SK-N-SH (cell line): Measurements from ENCODE around the gene EEFSEC. TPM values are rescaled to one million over a fixed set of nuclear protein-coding genes. Genes with fewer than 3 reads are reported as not detected.

ENCODE experiments used
- EZH2phosphoT487 ChIP-seq: fragments of 200-600 bp; sonication (generic); IDR thresholded peaks from 2 replicates; pipeline ENCODE4 v1.6.1; 2017; ENCODE audit warnings: low read depth, mixed run types, mild to moderate bottlenecking, antibody characterized with exemption, moderate library complexity, borderline replicate concordance
- JUND ChIP-seq: IDR thresholded peaks from 2 replicates; pipeline ENCODE4 v1.4.0; 2012
- POLR2AphosphoS5 ChIP-seq: IDR thresholded peaks from 2 replicates; pipeline ENCODE4 v1.6.1; 2012; ENCODE audit warnings: low read depth, low read length
- TCF12 ChIP-seq: IDR thresholded peaks from 2 replicates; pipeline ENCODE4 v1.4.0; 2012
- polyA plus RNA-seq, 3 experiments: library from polyadenylated mRNA; depleted of rRNA; stranded (reverse); fragments of >200 nt; gene quantifications; 2 replicates each; pipeline ENCODE4 v1.2.3, GENCODE V29; 2012
- TF ChIP-seq, protein P1 (sequence below): fragments of 150-350 bp; IDR thresholded peaks from 2 replicates; pipeline ENCODE4 v1.6.1; 2017; ENCODE audit warnings: antibody characterized with exemption, low read length, low read depth, borderline replicate concordance
- TF ChIP-seq, protein P2 (sequence below): IDR thresholded peaks from 2 replicates; pipeline ENCODE4 v1.4.0; 2012; ENCODE audit warnings: low read depth, borderline replicate concordance
- TF ChIP-seq, protein P3 (sequence below): fragments of 200-600 bp; sonication (generic); IDR thresholded peaks from 2 replicates; pipeline ENCODE4 v1.6.1; 2017; ENCODE audit warnings: antibody characterized with exemption, mild to moderate bottlenecking, moderate library complexity
- TF ChIP-seq, protein P4 (sequence below): IDR thresholded peaks from 2 replicates; pipeline ENCODE4 v1.4.0; 2012; ENCODE audit warnings: low read depth
- TF ChIP-seq, protein P5 (sequence below): IDR thresholded peaks from 2 replicates; pipeline ENCODE4 v1.6.1; 2012; ENCODE audit warnings: mild to moderate bottlenecking, low read depth, low read length, moderate library complexity

EEFSEC gene
- polyA plus RNA-seq, 1 of the 3 experiments (the other 2 are of a cell fraction), result 12.4 TPM

DNA sequence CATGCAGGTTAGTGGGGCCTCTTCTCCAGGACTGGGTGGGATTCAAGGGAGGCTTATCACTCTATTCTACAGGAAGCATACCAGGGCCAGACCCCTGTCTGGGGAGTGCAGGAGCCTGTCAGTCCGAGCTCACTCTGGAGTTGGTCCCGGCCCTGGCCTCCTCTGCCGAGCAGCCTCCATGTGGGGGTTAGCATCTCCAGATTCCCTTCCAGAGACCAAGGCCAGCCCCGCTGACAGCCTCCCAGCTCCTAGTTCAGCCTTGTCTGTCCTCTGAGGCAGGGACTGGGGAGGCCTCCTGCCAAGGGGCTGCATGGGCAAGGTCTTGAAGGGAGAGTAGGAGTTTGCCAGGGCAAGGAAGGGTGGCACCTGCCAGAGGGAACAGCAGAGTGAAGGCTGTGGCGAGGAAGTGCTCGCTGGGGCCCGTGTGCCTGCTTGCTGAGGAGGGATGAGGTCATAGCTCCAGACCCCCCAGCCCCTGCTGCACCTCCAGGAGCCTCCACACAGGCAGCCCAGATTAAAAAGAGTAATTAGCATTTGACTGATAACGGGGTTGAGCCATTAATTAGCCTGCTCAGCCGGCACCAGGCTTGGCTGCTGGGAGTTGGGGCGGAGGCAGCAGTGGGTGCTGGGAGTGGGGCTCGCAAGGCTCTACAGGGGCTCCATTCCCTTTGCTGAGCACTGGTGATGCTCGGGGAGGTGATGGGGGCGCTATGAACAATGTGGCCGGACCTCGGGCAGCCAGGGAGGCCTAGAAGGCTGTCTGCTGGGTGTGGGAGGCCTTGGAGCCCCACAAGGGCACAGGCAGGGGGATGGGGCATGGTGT lies 259.1 kb downstream of the EEFSEC start (continued):
- TF ChIP-seq, protein P1, sequence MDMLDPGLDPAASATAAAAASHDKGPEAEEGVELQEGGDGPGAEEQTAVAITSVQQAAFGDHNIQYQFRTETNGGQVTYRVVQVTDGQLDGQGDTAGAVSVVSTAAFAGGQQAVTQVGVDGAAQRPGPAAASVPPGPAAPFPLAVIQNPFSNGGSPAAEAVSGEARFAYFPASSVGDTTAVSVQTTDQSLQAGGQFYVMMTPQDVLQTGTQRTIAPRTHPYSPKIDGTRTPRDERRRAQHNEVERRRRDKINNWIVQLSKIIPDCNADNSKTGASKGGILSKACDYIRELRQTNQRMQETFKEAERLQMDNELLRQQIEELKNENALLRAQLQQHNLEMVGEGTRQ, result no peak
- TF ChIP-seq JUND (no peak), EZH2phosphoT487 (no peak), POLR2AphosphoS5 (no peak), TCF12 (peak; percentile 13; the same call in 1 of the 2 replicates)
- TF ChIP-seq, protein P2, sequence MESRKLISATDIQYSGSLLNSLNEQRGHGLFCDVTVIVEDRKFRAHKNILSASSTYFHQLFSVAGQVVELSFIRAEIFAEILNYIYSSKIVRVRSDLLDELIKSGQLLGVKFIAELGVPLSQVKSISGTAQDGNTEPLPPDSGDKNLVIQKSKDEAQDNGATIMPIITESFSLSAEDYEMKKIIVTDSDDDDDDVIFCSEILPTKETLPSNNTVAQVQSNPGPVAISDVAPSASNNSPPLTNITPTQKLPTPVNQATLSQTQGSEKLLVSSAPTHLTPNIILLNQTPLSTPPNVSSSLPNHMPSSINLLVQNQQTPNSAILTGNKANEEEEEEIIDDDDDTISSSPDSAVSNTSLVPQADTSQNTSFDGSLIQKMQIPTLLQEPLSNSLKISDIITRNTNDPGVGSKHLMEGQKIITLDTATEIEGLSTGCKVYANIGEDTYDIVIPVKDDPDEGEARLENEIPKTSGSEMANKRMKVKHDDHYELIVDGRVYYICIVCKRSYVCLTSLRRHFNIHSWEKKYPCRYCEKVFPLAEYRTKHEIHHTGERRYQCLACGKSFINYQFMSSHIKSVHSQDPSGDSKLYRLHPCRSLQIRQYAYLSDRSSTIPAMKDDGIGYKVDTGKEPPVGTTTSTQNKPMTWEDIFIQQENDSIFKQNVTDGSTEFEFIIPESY, result no peak
- TF ChIP-seq, protein P3, sequence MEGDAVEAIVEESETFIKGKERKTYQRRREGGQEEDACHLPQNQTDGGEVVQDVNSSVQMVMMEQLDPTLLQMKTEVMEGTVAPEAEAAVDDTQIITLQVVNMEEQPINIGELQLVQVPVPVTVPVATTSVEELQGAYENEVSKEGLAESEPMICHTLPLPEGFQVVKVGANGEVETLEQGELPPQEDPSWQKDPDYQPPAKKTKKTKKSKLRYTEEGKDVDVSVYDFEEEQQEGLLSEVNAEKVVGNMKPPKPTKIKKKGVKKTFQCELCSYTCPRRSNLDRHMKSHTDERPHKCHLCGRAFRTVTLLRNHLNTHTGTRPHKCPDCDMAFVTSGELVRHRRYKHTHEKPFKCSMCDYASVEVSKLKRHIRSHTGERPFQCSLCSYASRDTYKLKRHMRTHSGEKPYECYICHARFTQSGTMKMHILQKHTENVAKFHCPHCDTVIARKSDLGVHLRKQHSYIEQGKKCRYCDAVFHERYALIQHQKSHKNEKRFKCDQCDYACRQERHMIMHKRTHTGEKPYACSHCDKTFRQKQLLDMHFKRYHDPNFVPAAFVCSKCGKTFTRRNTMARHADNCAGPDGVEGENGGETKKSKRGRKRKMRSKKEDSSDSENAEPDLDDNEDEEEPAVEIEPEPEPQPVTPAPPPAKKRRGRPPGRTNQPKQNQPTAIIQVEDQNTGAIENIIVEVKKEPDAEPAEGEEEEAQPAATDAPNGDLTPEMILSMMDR, result no peak
- TF ChIP-seq, protein P4, sequence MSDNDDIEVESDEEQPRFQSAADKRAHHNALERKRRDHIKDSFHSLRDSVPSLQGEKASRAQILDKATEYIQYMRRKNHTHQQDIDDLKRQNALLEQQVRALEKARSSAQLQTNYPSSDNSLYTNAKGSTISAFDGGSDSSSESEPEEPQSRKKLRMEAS, result no peak
- TF ChIP-seq, protein P5, sequence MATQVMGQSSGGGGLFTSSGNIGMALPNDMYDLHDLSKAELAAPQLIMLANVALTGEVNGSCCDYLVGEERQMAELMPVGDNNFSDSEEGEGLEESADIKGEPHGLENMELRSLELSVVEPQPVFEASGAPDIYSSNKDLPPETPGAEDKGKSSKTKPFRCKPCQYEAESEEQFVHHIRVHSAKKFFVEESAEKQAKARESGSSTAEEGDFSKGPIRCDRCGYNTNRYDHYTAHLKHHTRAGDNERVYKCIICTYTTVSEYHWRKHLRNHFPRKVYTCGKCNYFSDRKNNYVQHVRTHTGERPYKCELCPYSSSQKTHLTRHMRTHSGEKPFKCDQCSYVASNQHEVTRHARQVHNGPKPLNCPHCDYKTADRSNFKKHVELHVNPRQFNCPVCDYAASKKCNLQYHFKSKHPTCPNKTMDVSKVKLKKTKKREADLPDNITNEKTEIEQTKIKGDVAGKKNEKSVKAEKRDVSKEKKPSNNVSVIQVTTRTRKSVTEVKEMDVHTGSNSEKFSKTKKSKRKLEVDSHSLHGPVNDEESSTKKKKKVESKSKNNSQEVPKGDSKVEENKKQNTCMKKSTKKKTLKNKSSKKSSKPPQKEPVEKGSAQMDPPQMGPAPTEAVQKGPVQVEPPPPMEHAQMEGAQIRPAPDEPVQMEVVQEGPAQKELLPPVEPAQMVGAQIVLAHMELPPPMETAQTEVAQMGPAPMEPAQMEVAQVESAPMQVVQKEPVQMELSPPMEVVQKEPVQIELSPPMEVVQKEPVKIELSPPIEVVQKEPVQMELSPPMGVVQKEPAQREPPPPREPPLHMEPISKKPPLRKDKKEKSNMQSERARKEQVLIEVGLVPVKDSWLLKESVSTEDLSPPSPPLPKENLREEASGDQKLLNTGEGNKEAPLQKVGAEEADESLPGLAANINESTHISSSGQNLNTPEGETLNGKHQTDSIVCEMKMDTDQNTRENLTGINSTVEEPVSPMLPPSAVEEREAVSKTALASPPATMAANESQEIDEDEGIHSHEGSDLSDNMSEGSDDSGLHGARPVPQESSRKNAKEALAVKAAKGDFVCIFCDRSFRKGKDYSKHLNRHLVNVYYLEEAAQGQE, result no peak
